Right lobe of liver (tissue), 6 donors: ENCODE results near the gene MRPL28. TPM values are rescaled to one million over a fixed set of nuclear protein-coding genes. Genes with fewer than 3 reads are reported as not detected.

Experiments used
- ATAC-seq, 4 donors: fragments of 200-7000 bp; cut with Tn5 transposase; one replicate each; pipeline ENCODE4 v1.9.1; 2020; ENCODE audit warnings: mild to moderate bottlenecking in 4 of 4, moderate library complexity in 4 of 4
- DNase-seq, 3 donors: peaks; one replicate each; pipeline ENCODE4 v3.0.0-alpha.2; 2020
- H3K27ac ChIP-seq, 3 donors: fragments of 200-600 bp; one replicate each; pipeline ENCODE4 v1.8.0; 2022
- H3K27me3 ChIP-seq, 2 donors: fragments of 200-600 bp; one replicate each; pipeline ENCODE4 v1.8.0; 2022
- H3K36me3 ChIP-seq, 4 donors: fragments of 200-600 bp; sonication (generic) in 1 of 4; one replicate each; pipeline versions ENCODE4 v1.5.1 to v1.8.0; 2017 to 2022; ENCODE audit warnings: control low read depth in 1 of 4
- H3K4me1 ChIP-seq, 4 donors: fragments of 200-600 bp; sonication (generic) in 1 of 4; one replicate each; pipeline versions ENCODE4 v1.5.1 to v1.8.0; 2017 to 2022; ENCODE audit warnings: control low read depth in 1 of 4
- H3K4me3 ChIP-seq, 3 donors: fragments of 200-600 bp; one replicate each; pipeline ENCODE4 v1.8.0; 2022
- H3K9me3 ChIP-seq, 4 donors: fragments of 200-600 bp; sonication (generic) in 1 of 4; one replicate each; pipeline versions ENCODE4 v1.5.1 to v1.8.0; 2017 to 2022; ENCODE audit warnings: control low read depth in 1 of 4
- CTCF ChIP-seq, 4 donors: fragments of 200-600 bp in 3 of 4; fragments of 450-650 bp in 1 of 4; IDR thresholded peaks; one replicate each; pipeline versions ENCODE4 v1.5.1 to v1.8.0; 2016 to 2022; ENCODE audit warnings: antibody characterized with exemption in 4 of 4, mild to moderate bottlenecking in 2 of 4
- POLR2A ChIP-seq: fragments of 450-650 bp; IDR thresholded peaks from one replicate; pipeline ENCODE4 v1.6.1; 2017; ENCODE audit warnings: antibody characterized with exemption, mild to moderate bottlenecking
- WGBS: methylation state at CpG from one replicate; pipeline ENCODE4 v1.1.6; 2018; ENCODE audit warnings: low coverage, low lambda C conversion rate; ENCODE audit not compliant: insufficient coverage; ENCODE audit errors: missing lambda C conversion rate; 5-methylcytosine and 5-hydroxymethylcytosine counted together
- intact Hi-C, 2 donors: fragments of 100-400 bp; cut with DNase I; formaldehyde crosslinking; loops; one replicate each; pipeline versions ENCODE4 v1.11.2 to v1.14.1; 2022
- total RNA-seq, 6 experiments: library from RNA; depleted of rRNA in 2 of 6; stranded (reverse); fragments of >200 nt in 2 of 6; fragmentation: NEBNext Ultra II Directional in 3 of 6; extraction: Animal tissue kit (Norgen Biotek cat#: 25700) in 3 of 6; gene quantifications; one replicate each; pipeline versions ENCODE4 v1.1.0 to v1.2.4, GENCODE V29; 2016 to 2023
- donor health status: DM: no; HTN: yes; CAD: no.
- donor health status: DM: no; HTN: no; CAD: no.
- donor health status: DM: no; HTN: no; CAD: no.
- donor health status: DM: no; HTN: yes; CAD: no.
- donor health status: DM: no; HTN: yes; CAD: no.

The MRPL28 gene
- total RNA-seq, 6 experiments from 2014 or later = 29.9 to 64.7 (median 32.6) TPM

- Histone ChIP-seq H3K36me3 (peaks cover 0 to 5% (median 0%) of the 10 kb centered on the region in 4 donors), H3K27me3 (no peaks in the 10 kb centered on the region), H3K27ac (peak overlapping the region in 1 of 3 donors; percentile 29), H3K4me3 (peak overlapping the region; percentile 31 to 49 (median 41)), H3K9me3 (no peaks in the 10 kb centered on the region), H3K4me1 (peaks cover 0 to 11% (median 2%) of the 10 kb centered on the region in 4 donors)
- ATAC-seq (no peak), DNase-seq (no peak)
- intact Hi-C loops = no loop called here
- no peak for TF ChIP-seq CTCF (IDR thresholded peaks at IDR 0.05)
- no peak for TF ChIP-seq POLR2A
- WGBS = no CpG with 5 or more reads among the region's 25 CpGs
Observed at GRCh38 chr16:353404-354290, 16.7 kb downstream of the MRPL28 start.

GRCh38 chr16:352547-353403, 17.6 kb downstream of the MRPL28 start, which contains the start of gene AXIN1:
AXIN1 (minus strand) TSS chr16:352723; CDS start chr16:347025, 5,698 bp downstream.
- peak within 1 kb of the TSS in 1 of 3 donors; percentile 47 for H3K27ac ChIP-seq
- TF ChIP-seq CTCF (IDR thresholded peaks at IDR 0.05) (peak; percentile 32 to 65 (median 47)), POLR2A (peak; percentile 45)
- DNase-seq (peak; percentile 100), ATAC-seq (peak; percentile 92 to 96 (median 94))
- H3K36me3 ChIP-seq = peaks cover 0 to 5% (median 0%) of the 10 kb centered on the region in 4 donors
- peak within 1 kb of the TSS; percentile 56 to 75 (median 75) for H3K4me3 ChIP-seq
- peaks cover 0 to 11% (median 2%) of the 10 kb centered on the region in 4 donors for H3K4me1 ChIP-seq
- H3K9me3 ChIP-seq = no peaks in the 10 kb centered on the region
- intact Hi-C loops = no loop called here
- no peaks in the 10 kb centered on the region for H3K27me3 ChIP-seq
- WGBS = under 1% methylated on average over 74 of the region's 113 CpGs

GRCh38 chr16:351804-352520, 18.4 kb downstream of the MRPL28 start:
- ATAC-seq = no peak
- intact Hi-C loops = no loop called here
- TF ChIP-seq CTCF (IDR thresholded peaks at IDR 0.05) (no peak), POLR2A (no peak)
- Histone ChIP-seq H3K27ac (peak overlapping the region in 1 of 3 donors; percentile 47), H3K36me3 (peaks cover 0 to 5% (median 0%) of the 10 kb centered on the region in 4 donors), H3K9me3 (no peaks in the 10 kb centered on the region), H3K4me1 (peaks cover 0 to 11% (median 2%) of the 10 kb centered on the region in 4 donors), H3K4me3 (peak overlapping the region; percentile 56 to 75 (median 75)), H3K27me3 (no peaks in the 10 kb centered on the region)
- DNase-seq = peak in 2 of 3 donors; percentile 54 to 68
- WGBS = 0% methylated on average over 12 of the region's 95 CpGs

GRCh38 chr16:350203-350602, 20.1 kb downstream of the MRPL28 start:
- H3K27ac ChIP-seq = no peak overlapping the region
- TF ChIP-seq CTCF (IDR thresholded peaks at IDR 0.05) (no peak), POLR2A (no peak)
- H3K4me1 ChIP-seq = peaks cover 0 to 11% (median 2%) of the 10 kb centered on the region in 4 donors
- H3K9me3 ChIP-seq = no peaks in the 10 kb centered on the region
- no peaks in the 10 kb centered on the region for H3K27me3 ChIP-seq
- no peak overlapping the region for H3K4me3 ChIP-seq
- peaks cover 0 to 13% (median 0%) of the 10 kb centered on the region in 4 donors for H3K36me3 ChIP-seq
- intact Hi-C loops = no loop called here
- ATAC-seq (no peak), DNase-seq (no peak)
- WGBS = 88% methylated on average over 7 of the region's 8 CpGs
